Measurements from ENCODE around the gene GET4. TPM values are rescaled to one million over a fixed set of nuclear protein-coding genes. Genes with fewer than 3 reads are reported as not detected.

The GET4 gene
- total and polyA plus RNA-seq, 4 donors: 19.5 to 34.7 (median 27.3) TPM

DNA sequence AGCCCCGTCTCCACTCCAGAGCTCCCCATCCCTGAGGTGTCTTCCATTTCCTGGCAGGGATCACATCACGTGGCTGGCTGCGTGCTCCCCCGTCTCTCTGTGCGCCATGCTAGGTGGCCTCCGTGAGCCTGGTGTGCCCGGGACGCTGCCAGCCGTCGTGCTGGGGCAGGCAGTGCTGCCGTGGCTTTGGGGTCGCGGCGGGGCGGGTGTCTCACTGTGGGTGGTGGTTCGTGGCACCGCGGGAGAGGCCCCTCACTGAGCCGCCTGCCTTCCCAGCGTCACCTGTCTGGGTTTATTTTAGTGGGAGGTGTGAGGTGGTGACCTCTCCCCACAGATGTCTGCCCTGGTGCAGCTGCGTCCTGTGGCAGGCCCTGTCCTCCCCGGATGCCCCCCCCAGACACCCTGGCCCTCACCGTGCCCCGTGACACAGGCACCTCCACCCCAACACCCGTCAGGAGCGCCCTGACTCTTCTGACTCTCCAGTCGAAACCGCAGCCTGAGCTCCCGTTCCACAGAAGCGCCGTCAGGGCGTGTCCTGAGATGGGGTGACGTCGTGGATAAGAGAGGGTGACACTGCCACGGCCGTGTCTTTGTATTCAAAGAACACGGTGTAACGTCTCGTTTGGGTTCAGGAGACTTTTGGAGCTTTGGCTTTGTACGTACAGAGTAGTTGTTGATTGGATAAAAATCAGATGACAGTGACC, 18.0 kb downstream of the GET4 start:
- no peak for DNase-seq (ENCODE audit: low spot score)

DNA sequence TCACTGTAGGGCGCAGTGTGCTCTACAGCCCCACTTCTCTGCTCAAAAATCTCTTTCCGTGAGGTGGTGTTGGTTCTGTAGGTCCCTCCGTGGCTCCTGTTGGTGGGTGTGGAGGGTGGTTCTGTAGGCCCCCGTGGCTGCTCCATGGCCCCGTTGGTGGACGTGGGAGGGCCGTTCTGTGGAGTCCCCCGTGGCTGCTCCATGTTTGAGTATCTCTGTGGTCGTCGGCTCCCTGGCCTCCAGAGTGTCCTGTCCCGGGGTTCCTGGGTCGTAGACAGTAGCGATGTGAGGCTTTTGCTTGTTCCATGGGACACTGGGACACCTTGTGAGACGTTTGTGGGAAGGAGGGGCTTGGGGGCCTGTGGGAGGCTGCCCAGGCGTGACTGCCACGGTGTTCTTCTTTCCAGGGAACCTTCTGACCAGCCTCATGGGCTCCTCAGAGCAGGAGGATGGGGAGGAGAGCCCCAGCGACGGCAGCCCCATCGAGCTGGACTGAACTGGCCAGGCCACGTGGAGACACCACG, 18.6 kb downstream of the GET4 start:
- no peak for DNase-seq (ENCODE audit: low spot score)
- no peaks in the 10 kb centered on the region for H3K27me3 ChIP-seq (ENCODE audit: control insufficient read depth in 4 of 4, insufficient read depth in 4 of 4, low read length in 3 of 4)
- peaks cover 27 to 62% (median 37%) of the 10 kb centered on the region in 4 donors for H3K36me3 ChIP-seq (ENCODE audit: control insufficient read depth in 4 of 4, insufficient read depth in 3 of 4, low read depth in 1 of 4, low read length in 3 of 4)
- no peak overlapping the region for H3K27ac ChIP-seq (ENCODE audit: low read depth in 1 of 2, low read length in 2 of 2)
- peaks cover 0 to 10% (median 2%) of the 10 kb centered on the region in 4 donors for H3K4me1 ChIP-seq (ENCODE audit: control insufficient read depth in 4 of 4, insufficient read depth in 4 of 4, low read length in 3 of 4)
- H3K4me3 ChIP-seq (ENCODE audit: low read depth in 1 of 3, low read length in 3 of 3): no peak overlapping the region
- H3K9me3 ChIP-seq (ENCODE audit: control insufficient read depth in 4 of 4, low read length in 3 of 4): no peaks in the 10 kb centered on the region
- WGBS: 96% methylated on average over 21 of the region's 21 CpGs
- TF ChIP-seq JUND (IDR thresholded peaks at IDR 0.05) (no peak), MAX (IDR thresholded peaks at IDR 0.05) (no peak), CTCF (IDR thresholded peaks at IDR 0.05; ENCODE audit: low read depth, low read length, missing input control) (no peak), YY1 (IDR thresholded peaks at IDR 0.05) (no peak), RXRA (IDR thresholded peaks at IDR 0.05) (no peak), HNF4A (conservative IDR thresholded peaks at IDR 0.05) (no peak), HNF4G (IDR thresholded peaks at IDR 0.05) (no peak), ATF3 (IDR thresholded peaks at IDR 0.05) (no peak), EGR1 (IDR thresholded peaks at IDR 0.05; ENCODE audit: low read depth in 2 of 2) (no peak), NR2F2 (IDR thresholded peaks at IDR 0.05) (no peak), FOXA1 (IDR thresholded peaks at IDR 0.05) (no peak), TAF1 (conservative IDR thresholded peaks at IDR 0.05) (no peak)
- TF ChIP-seq, protein P1, sequence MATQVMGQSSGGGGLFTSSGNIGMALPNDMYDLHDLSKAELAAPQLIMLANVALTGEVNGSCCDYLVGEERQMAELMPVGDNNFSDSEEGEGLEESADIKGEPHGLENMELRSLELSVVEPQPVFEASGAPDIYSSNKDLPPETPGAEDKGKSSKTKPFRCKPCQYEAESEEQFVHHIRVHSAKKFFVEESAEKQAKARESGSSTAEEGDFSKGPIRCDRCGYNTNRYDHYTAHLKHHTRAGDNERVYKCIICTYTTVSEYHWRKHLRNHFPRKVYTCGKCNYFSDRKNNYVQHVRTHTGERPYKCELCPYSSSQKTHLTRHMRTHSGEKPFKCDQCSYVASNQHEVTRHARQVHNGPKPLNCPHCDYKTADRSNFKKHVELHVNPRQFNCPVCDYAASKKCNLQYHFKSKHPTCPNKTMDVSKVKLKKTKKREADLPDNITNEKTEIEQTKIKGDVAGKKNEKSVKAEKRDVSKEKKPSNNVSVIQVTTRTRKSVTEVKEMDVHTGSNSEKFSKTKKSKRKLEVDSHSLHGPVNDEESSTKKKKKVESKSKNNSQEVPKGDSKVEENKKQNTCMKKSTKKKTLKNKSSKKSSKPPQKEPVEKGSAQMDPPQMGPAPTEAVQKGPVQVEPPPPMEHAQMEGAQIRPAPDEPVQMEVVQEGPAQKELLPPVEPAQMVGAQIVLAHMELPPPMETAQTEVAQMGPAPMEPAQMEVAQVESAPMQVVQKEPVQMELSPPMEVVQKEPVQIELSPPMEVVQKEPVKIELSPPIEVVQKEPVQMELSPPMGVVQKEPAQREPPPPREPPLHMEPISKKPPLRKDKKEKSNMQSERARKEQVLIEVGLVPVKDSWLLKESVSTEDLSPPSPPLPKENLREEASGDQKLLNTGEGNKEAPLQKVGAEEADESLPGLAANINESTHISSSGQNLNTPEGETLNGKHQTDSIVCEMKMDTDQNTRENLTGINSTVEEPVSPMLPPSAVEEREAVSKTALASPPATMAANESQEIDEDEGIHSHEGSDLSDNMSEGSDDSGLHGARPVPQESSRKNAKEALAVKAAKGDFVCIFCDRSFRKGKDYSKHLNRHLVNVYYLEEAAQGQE (IDR thresholded peaks at IDR 0.05): no peak
- H3K9ac ChIP-seq (ENCODE audit: low read depth in 1 of 2, low read length in 2 of 2): no peak overlapping the region

More for the DNA sequence above, 18.0 kb downstream of the GET4 start:
- Histone ChIP-seq H3K9ac (ENCODE audit: low read depth in 1 of 2, low read length in 2 of 2) (no peak overlapping the region), H3K4me3 (ENCODE audit: low read depth in 1 of 3, low read length in 3 of 3) (no peak overlapping the region), H3K27ac (ENCODE audit: low read depth in 1 of 2, low read length in 2 of 2) (no peak overlapping the region), H3K36me3 (ENCODE audit: control insufficient read depth in 4 of 4, insufficient read depth in 3 of 4, low read depth in 1 of 4, low read length in 3 of 4) (peaks cover 27 to 62% (median 37%) of the 10 kb centered on the region in 4 donors), H3K27me3 (ENCODE audit: control insufficient read depth in 4 of 4, insufficient read depth in 4 of 4, low read length in 3 of 4) (no peaks in the 10 kb centered on the region), H3K4me1 (ENCODE audit: control insufficient read depth in 4 of 4, insufficient read depth in 4 of 4, low read length in 3 of 4) (peaks cover 0 to 6% (median 2%) of the 10 kb centered on the region in 4 donors), H3K9me3 (ENCODE audit: control insufficient read depth in 4 of 4, low read length in 3 of 4) (no peaks in the 10 kb centered on the region)
- no peak for TF ChIP-seq YY1 (IDR thresholded peaks at IDR 0.05)
- 96% methylated on average over 40 of the region's 40 CpGs for WGBS
